Activated T-helper 1 cell treated with anti-CD3 and anti-CD28 coated beads, Interleukin-12 subunit alpha, Interleukin-12 subunit beta, Interleukin-2, Interleukin-4 antibody, amounts not matched to agents 30 ng/mL and 10 ng/mL and 1 ng/mL, durations not matched to agents 14 hours and 24 hours and 36 hours (primary cell): ENCODE results near the gene PKHD1. TPM values are rescaled to one million over a fixed set of nuclear protein-coding genes. Genes with fewer than 3 reads are reported as not detected.
"Not testable (repeated sequence)": the region's sequence is repeated elsewhere in the genome, so short reads cannot be mapped to it uniquely, and the experiment has no call there.

Source experiments
- DNase-seq: peaks from one replicate; pipeline ENCODE4 v3.0.0; 2021; ENCODE audit warnings: low spot score
- H3K27ac Mint-ChIP-seq: one replicate; pipeline ENCODE4 v1.8.0; 2021; ENCODE audit warnings: mild to moderate bottlenecking, mixed read lengths
- H3K27me3 Mint-ChIP-seq: one replicate; pipeline ENCODE4 v1.8.0; 2022; ENCODE audit warnings: mild to moderate bottlenecking, moderate library complexity, mixed read lengths; ENCODE audit not compliant: insufficient read depth
- H3K36me3 Mint-ChIP-seq: one replicate; pipeline ENCODE4 v1.8.0; 2021; ENCODE audit warnings: low read depth, mixed read lengths
- H3K4me1 Mint-ChIP-seq: one replicate; pipeline ENCODE4 v1.8.0; 2021; ENCODE audit warnings: low read depth, mixed read lengths
- H3K4me3 Mint-ChIP-seq: one replicate; pipeline ENCODE4 v1.8.0; 2021; ENCODE audit warnings: mild to moderate bottlenecking, moderate library complexity, mixed read lengths
- H3K9me3 Mint-ChIP-seq: one replicate; pipeline ENCODE4 v1.8.0; 2021; ENCODE audit warnings: mixed read lengths
- intact Hi-C: fragments of 100-400 bp; cut with micrococcal nuclease; formaldehyde crosslinking; loops from one replicate; pipeline ENCODE4 v1.15.1; 2024
- total RNA-seq: library from RNA; stranded (reverse); gene quantifications from 2 replicates; pipeline ENCODE4 v1.2.3, GENCODE V29; 2022

The PKHD1 gene
- total RNA-seq, 1 donor from 2014 or later, result not detected

DNA sequence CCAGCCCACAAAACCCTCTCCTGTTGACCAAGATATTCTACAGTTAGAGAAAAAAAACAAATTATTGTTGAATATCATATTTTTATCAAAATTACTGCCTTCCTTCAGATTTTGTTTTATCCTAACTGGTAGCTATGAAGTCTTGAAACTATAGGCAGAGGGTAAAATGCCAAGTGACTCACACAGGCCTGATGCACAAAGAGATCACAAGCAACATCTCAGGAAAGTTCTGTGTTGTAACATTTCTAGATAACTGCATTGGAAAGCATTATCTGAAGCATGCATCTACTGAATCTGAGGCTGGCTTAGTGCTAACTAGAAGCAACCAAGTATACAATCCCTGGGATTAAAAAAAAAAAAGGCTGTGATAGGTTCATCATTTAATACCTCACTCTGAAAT is 134.2 kb downstream of the PKHD1 start:
- no peak for DNase-seq
- H3K27me3 Mint-ChIP-seq, result peaks cover 11% of the 10 kb centered on the region
- no peaks in the 10 kb centered on the region for H3K36me3 Mint-ChIP-seq
- intact Hi-C loops, result loop anchor here (10.0 kb wide), 1 partner anchor 1828 kb away; no protein-coding TSS in a partner anchor
- no peak overlapping the region for H3K27ac Mint-ChIP-seq
- H3K4me1 Mint-ChIP-seq, result no peaks in the 10 kb centered on the region
- H3K9me3 Mint-ChIP-seq, result no peaks in the 10 kb centered on the region
- H3K4me3 Mint-ChIP-seq, result no peak overlapping the region

DNA sequence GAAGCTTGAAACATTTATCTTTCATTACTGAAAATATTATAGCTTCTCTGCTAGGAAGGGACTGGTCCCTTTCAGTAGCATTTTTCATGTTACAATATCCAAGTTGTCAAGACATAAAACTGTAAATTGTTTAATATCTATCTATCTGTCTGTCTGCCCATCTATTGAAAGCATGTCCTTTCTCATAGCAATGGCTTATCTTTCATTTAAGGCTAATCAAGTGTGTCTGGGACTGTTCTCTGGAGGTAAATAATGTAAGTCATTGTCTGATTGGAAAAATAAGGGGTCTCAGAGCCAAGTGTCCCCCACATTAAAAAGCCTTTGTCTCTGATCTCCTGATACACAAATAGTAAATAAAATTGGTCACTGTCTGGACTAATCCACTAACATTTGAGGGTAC is 135.5 kb downstream of the PKHD1 start:
- Mint-ChIP-seq H3K36me3 (no peaks in the 10 kb centered on the region), H3K9me3 (no peaks in the 10 kb centered on the region), H3K27ac (no peak overlapping the region), H3K4me1 (no peaks in the 10 kb centered on the region), H3K27me3 (peaks cover 6% of the 10 kb centered on the region), H3K4me3 (no peak overlapping the region)
- no peak for DNase-seq
- intact Hi-C loops, result loop anchor here (10.0 kb wide), 1 partner anchor 1827 kb away; no protein-coding TSS in a partner anchor

DNA sequence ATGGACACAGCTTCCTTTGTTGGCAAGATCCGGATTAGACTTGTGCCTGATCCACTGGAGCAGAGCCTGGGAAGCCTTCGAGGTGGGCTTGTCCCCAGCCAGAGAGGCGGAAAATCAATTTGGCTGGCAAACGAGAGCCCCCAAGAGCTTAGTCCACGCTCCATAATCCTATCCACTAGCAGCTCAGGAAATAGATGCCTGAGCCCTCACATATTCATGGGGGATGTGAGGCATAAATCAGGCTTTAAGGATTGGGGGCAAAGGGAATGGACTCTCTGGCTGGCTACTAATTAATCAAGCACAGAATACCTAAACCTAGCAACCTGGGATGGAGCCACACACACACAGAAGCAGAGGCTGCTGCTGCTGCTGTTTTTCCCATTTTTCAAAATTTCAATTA is 137.9 kb downstream of the PKHD1 start:
- Mint-ChIP-seq H3K27me3 (peaks cover 6% of the 10 kb centered on the region), H3K36me3 (no peaks in the 10 kb centered on the region), H3K9me3 (no peaks in the 10 kb centered on the region), H3K27ac (no peak overlapping the region), H3K4me1 (no peaks in the 10 kb centered on the region), H3K4me3 (no peak overlapping the region)
- DNase-seq, result no peak
- intact Hi-C loops, result no loop called here

DNA sequence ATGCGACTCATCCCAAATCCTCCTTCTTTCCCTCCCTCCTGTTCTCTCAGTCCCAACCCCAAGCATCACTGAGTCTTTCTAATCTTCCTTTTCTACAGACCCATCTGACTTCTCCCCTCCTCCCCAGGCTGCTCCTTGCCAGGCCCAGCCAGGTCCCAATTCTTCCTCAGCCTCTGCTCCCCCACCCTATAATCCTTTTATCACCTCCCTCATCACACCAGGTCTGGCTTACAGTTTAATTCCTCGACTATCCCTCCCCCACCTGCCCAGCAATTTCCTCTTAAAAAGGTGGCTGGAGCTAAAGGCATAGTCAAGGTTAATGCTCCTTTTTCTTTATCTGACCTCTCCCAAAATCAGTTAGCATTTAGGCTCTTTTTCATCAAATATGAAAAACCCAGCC is 147.7 kb downstream of the PKHD1 start:
- H3K9me3 Mint-ChIP-seq, H3K27me3 Mint-ChIP-seq, DNase-seq, H3K4me1 Mint-ChIP-seq, intact Hi-C loops, H3K4me3 Mint-ChIP-seq, H3K36me3 Mint-ChIP-seq, H3K27ac Mint-ChIP-seq: not testable (repeated sequence)

DNA sequence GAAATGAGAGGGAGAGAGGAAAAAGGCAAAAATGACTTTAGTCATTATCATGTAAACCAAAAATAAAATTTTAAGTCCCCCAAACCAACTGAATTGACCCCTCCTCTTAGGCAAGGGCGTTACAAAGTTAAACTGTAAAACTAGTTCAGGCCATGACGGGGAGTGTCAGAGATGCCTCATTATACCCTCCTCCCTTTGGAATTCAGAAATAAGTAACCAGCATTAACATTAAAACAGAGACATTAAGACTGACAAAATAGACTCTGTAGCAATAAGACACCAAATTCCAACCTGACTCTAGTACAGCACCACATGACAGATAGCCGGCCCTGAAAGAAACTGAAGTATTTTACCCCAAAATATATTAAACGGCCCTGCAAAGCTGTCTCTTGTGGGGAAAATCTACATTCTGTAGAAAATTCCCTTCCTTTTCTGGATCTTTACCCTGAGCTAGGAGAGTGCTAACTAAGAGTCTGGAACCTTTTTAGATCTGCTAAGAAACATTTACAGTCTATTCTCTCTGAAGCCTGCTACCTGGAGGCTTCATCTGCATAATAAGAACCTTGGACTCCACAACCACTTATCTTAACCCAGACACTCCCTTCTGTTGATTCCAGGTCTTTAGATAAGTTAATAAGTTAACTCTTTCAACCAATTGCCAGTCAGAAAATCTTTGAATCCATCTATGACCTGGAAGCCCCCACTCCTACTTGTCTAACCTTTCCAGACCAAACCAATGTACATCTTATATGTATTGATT is 150.7 kb downstream of the PKHD1 start:
- Mint-ChIP-seq H3K36me3 (no peaks in the 10 kb centered on the region), H3K27me3 (no peaks in the 10 kb centered on the region), H3K4me3 (no peak overlapping the region), H3K9me3 (no peaks in the 10 kb centered on the region), H3K27ac (no peak overlapping the region), H3K4me1 (no peaks in the 10 kb centered on the region)
- DNase-seq, result no peak
- intact Hi-C loops, result no loop called here

DNA sequence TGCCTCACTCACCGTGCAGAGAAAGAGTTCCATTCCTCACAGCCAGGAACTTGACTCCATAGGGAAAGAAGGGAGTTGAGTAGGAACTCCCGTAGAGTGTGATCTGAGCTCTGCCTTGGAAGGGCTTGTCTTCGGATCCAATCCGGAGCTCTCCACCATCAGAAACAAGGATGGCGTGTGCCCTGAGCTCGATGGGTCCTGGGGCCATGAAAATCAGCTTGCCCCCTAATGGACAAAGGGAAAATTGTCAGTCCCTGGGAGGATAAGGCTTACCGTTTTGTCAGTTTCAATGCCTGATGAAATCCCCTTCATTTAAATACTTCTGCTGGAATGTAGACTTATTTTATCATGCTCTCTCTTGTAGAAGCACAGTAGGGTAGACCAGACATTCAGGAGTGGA is 153.3 kb downstream of the PKHD1 start:
- Mint-ChIP-seq H3K27ac (no peak overlapping the region), H3K36me3 (no peaks in the 10 kb centered on the region), H3K4me3 (no peak overlapping the region), H3K27me3 (no peaks in the 10 kb centered on the region), H3K9me3 (no peaks in the 10 kb centered on the region), H3K4me1 (no peaks in the 10 kb centered on the region)
- no peak for DNase-seq
- intact Hi-C loops, result no loop called here

DNA sequence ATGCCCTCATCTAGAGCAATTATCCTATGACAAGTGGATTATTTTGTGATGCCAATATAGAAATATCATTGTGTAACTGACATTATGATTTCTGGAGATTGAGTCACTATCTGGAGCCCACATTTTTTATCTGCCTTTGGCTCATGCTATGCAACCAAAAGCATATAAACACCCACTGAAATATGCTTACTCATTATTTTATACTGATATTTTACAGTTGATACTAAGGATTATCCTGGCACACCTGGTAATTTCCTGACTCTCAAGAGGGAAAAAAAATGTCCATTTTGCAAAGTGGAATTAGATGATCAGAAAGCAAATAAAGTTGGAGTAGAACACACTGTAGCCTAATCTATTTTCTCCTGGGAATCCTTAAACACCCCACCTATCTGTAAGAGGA is 154.5 kb downstream of the PKHD1 start:
- peaks cover 1% of the 10 kb centered on the region for H3K27me3 Mint-ChIP-seq

DNA sequence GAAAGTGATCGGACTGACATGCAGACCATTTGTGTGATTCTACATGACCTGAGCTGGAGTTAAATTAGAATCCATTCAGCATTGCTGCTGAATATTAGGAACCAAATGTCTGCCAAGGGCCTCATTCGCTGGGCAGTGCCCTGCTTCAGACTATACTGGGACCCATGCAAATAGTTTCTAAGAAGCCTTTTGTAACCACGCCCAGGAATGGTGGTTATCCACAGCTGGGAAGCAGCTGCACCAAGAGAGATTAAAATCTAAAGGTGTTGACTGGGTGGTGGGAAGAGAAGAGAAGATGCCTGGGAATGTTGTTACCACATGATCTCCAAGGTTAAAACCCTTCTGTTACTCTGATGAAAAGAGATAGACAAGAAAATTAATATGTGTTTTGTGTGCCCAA is 156.8 kb downstream of the PKHD1 start:
- Mint-ChIP-seq H3K27ac (no peak overlapping the region), H3K9me3 (no peaks in the 10 kb centered on the region), H3K4me3 (no peak overlapping the region), H3K36me3 (no peaks in the 10 kb centered on the region), H3K4me1 (no peaks in the 10 kb centered on the region), H3K27me3 (peaks cover 2% of the 10 kb centered on the region)
- intact Hi-C loops, result no loop called here
- no peak for DNase-seq

More for the DNA sequence above, 154.5 kb downstream of the PKHD1 start:
- H3K4me1 Mint-ChIP-seq, result no peaks in the 10 kb centered on the region
- DNase-seq, result no peak
- intact Hi-C loops, result no loop called here
- no peak overlapping the region for H3K4me3 Mint-ChIP-seq
- H3K9me3 Mint-ChIP-seq, result no peaks in the 10 kb centered on the region
- no peak overlapping the region for H3K27ac Mint-ChIP-seq
- H3K36me3 Mint-ChIP-seq, result no peaks in the 10 kb centered on the region

DNA sequence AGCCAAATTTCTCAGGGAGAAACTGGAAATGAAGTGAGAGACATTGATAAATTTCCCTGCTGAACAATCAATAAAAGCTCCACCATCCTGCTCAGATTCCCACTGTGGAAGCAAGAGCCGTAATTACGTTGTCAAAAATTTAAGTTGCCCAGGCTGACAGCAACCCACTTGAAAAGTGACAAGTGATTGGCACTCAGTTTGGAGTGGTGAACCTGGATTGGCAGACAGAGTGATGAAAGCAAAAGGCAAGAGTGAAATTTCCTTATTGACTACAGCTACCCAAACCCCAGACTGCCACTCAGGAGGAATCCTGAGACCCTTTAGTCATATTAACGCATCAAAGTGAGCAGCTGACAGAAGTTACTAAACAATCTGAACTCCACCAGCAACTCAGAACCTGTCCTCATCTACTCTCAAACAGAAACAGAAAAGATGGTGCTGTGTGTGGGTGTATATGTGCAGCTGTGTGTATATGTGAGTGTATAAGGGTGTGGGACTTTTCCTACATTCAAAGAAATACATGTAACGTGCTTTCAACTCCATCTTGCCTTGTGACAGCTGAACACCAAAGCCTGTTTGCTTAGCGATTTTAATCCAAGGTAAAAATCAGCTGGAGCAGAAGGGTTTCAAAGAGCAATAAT is 157.4 kb downstream of the PKHD1 start:
- H3K4me3 Mint-ChIP-seq, result no peak overlapping the region
- H3K4me1 Mint-ChIP-seq, result no peaks in the 10 kb centered on the region
- H3K27me3 Mint-ChIP-seq, result peaks cover 2% of the 10 kb centered on the region
- H3K9me3 Mint-ChIP-seq, result no peaks in the 10 kb centered on the region
- intact Hi-C loops, result no loop called here
- H3K36me3 Mint-ChIP-seq, result no peaks in the 10 kb centered on the region
- H3K27ac Mint-ChIP-seq, result no peak overlapping the region
- no peak for DNase-seq

DNA sequence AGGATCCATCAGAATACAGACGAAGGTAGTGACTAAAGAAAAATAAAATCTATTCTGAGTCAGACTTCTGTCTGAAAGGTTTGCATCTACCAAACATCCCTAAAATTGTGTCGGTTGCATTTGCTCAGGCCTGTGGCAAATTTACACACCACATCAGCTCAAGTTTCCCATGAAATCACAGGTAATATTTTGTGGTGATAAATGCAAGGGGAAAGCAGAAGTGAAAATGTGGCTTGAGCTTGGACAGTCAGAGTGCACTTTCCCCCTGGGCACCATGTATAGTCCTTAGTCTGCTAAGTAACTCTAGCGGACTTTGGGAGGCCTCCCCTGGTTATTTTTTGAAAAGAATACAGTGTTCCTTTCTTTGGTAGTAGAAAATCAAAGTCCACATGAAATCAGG is 159.1 kb downstream of the PKHD1 start:
- Mint-ChIP-seq H3K4me3 (no peak overlapping the region), H3K4me1 (no peaks in the 10 kb centered on the region), H3K27ac (no peak overlapping the region), H3K36me3 (no peaks in the 10 kb centered on the region), H3K9me3 (no peaks in the 10 kb centered on the region), H3K27me3 (peaks cover 2% of the 10 kb centered on the region)
- no peak for DNase-seq
- intact Hi-C loops, result no loop called here

DNA sequence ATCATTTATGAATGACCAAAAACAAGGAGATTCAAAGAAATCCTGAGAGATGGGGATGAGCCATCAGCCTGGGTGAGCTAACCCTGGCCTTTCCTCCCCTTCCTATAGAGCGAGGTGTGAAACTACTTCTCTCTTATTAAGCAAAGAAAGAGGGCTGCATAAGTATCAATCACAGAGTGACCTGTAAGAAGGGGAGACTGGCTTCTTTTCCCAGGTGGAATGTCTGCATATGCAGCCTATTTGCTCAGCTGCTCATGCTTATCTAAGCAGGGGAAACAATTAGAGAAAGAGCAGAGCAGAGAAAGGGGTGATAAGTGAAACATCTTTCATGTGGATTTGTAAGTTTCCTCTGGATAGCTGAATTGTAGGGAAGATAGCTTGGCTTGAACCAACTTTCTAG is 160.0 kb downstream of the PKHD1 start:
- Mint-ChIP-seq H3K4me1 (no peaks in the 10 kb centered on the region), H3K27me3 (peaks cover 2% of the 10 kb centered on the region), H3K36me3 (no peaks in the 10 kb centered on the region), H3K4me3 (no peak overlapping the region), H3K27ac (no peak overlapping the region), H3K9me3 (no peaks in the 10 kb centered on the region)
- no peak for DNase-seq
- intact Hi-C loops, result no loop called here

DNA sequence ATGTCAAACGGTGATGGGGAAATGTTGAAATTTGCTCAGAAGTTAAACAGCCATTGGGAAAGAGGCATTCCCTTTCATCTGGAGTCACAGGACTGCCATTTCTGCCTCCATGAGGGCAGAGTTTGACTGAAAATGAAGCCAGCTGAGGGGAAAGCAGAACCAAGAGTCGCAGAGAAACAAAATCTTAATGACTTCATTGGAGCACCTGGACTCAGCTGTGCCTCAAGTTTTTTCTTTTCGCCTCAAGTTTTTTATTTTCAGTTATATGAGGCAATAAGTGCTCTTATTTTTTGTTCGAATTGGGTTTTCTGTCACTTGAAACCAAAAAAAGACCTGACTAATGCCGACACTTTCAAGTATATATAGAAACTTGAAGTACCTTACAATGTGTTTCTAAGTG is 161.3 kb downstream of the PKHD1 start:
- no peak overlapping the region for H3K4me3 Mint-ChIP-seq
- intact Hi-C loops, result no loop called here

DNA sequence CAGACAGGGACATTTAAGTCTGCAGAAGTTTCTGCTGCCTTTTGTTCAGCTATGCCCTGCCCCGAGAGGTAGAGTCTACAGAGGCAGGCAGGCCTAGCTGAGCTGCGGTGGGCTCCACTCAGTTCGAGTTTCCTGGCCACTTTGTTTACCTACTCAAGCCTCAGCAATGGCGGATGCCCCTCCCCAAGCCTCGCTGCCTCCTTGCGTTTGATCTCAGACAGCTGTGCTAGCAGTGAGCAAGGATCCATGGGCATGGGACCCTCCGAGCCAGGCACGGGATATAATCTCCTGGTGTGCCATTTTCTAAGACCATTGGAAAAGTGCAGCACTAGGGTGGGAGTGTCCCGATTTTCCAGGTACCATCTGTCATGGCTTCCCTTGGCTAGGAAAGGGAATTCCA is 164.9 kb downstream of the PKHD1 start:
- H3K36me3 Mint-ChIP-seq, DNase-seq, intact Hi-C loops, H3K27me3 Mint-ChIP-seq, H3K4me3 Mint-ChIP-seq, H3K9me3 Mint-ChIP-seq, H3K4me1 Mint-ChIP-seq, H3K27ac Mint-ChIP-seq: not testable (repeated sequence)

More for the DNA sequence above, 161.3 kb downstream of the PKHD1 start:
- no peak for DNase-seq
- Mint-ChIP-seq H3K9me3 (no peaks in the 10 kb centered on the region), H3K4me1 (no peaks in the 10 kb centered on the region), H3K36me3 (no peaks in the 10 kb centered on the region), H3K27ac (no peak overlapping the region), H3K27me3 (peaks cover 2% of the 10 kb centered on the region)
